Measurements from ENCODE around the gene GNB1. TPM values are rescaled to one million over a fixed set of nuclear protein-coding genes. Genes with fewer than 3 reads are reported as not detected.

The GNB1 gene
- total RNA-seq, 1 donor from 2014 or later = 328 TPM

DNA sequence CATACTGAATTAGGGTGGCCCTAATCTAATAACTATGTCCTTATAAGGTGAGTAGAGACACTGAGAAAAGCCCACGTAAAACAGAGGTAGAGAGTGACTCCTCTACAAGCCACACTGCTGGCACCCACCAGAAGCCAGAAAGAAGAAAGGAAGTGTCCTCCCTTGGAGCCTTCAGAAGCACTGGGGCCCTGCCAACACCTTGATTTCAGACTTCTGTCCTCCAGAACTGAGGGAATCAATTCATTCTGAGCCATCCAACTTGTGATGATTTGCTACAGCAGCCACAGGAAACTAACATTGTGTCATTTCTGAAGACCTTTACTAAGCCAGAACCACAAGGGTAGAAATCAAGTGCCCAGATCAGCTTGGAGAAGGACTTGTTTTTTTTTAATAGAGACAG is 15.0 kb downstream of the GNB1 start:
- Histone ChIP-seq H3K4me1 (peaks cover 66% of the 10 kb centered on the region), H3K9me3 (no peaks in the 10 kb centered on the region), H3K27me3 (no peaks in the 10 kb centered on the region), H3K36me3 (peaks cover 15% of the 10 kb centered on the region), H3K4me3 (no peak overlapping the region), H3K27ac (no peak overlapping the region)
- intact Hi-C loops (cut with DNase I) = no loop called here
- TF ChIP-seq, protein P1, sequence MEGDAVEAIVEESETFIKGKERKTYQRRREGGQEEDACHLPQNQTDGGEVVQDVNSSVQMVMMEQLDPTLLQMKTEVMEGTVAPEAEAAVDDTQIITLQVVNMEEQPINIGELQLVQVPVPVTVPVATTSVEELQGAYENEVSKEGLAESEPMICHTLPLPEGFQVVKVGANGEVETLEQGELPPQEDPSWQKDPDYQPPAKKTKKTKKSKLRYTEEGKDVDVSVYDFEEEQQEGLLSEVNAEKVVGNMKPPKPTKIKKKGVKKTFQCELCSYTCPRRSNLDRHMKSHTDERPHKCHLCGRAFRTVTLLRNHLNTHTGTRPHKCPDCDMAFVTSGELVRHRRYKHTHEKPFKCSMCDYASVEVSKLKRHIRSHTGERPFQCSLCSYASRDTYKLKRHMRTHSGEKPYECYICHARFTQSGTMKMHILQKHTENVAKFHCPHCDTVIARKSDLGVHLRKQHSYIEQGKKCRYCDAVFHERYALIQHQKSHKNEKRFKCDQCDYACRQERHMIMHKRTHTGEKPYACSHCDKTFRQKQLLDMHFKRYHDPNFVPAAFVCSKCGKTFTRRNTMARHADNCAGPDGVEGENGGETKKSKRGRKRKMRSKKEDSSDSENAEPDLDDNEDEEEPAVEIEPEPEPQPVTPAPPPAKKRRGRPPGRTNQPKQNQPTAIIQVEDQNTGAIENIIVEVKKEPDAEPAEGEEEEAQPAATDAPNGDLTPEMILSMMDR (IDR thresholded peaks at IDR 0.05) = no peak
- no peak for ATAC-seq
- DNase-seq = no peak

DNA sequence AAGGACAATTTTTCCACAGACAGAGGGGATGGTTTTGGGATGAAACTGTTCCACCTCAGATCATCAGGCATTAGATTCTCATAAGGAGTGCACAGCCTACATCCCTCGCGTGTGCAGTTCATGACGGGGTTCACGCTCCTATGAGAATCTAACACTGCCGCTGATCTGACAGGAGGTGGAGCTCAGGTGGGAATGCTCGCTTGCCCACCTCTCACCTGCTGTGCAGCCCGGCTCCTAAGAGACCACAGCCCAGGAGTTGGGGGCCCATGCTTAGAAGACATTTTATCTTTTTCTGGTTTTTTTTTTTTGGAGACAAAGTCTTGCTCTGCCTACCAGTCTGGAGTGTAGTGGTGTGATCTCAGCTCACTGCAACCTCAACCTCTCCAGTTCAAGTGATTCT is 16.0 kb downstream of the GNB1 start:
- ATAC-seq (no peak), DNase-seq (no peak)
- Histone ChIP-seq H3K4me1 (peaks cover 62% of the 10 kb centered on the region), H3K27me3 (no peaks in the 10 kb centered on the region), H3K4me3 (no peak overlapping the region), H3K27ac (no peak overlapping the region), H3K9me3 (no peaks in the 10 kb centered on the region), H3K36me3 (peaks cover 15% of the 10 kb centered on the region)
- TF ChIP-seq, protein P1 (IDR thresholded peaks at IDR 0.05) = no peak
- intact Hi-C loops (cut with DNase I) = no loop called here

DNA sequence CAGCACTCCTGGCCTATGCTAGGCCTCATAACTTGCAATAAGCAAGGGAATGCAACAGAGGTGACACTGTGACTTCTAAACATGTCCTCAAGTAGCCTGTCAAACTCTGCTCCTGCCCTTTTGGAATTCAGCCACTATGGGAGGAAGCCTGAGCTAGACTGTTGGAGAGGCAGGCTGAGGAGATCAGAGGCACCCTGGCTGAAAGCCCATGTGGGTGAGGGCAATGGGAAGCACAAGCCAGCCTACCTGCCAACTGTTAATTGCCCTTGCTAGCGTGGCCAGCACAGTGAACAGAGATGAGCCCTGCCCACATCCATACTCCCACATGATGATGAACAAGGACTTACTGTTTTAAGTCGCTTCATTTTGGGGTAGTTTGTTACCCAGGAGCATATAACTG is 17.7 kb downstream of the GNB1 start:
- intact Hi-C loops (cut with DNase I) = no loop called here
- H3K4me1 ChIP-seq = peaks cover 63% of the 10 kb centered on the region
- H3K9me3 ChIP-seq = no peaks in the 10 kb centered on the region
- TF ChIP-seq, protein P1 (IDR thresholded peaks at IDR 0.05) = no peak
- H3K27ac ChIP-seq = no peak overlapping the region
- no peaks in the 10 kb centered on the region for H3K27me3 ChIP-seq
- no peak overlapping the region for H3K4me3 ChIP-seq
- DNase-seq = peak; percentile 70
- ATAC-seq = peak; percentile 70
- H3K36me3 ChIP-seq = peaks cover 10% of the 10 kb centered on the region

DNA sequence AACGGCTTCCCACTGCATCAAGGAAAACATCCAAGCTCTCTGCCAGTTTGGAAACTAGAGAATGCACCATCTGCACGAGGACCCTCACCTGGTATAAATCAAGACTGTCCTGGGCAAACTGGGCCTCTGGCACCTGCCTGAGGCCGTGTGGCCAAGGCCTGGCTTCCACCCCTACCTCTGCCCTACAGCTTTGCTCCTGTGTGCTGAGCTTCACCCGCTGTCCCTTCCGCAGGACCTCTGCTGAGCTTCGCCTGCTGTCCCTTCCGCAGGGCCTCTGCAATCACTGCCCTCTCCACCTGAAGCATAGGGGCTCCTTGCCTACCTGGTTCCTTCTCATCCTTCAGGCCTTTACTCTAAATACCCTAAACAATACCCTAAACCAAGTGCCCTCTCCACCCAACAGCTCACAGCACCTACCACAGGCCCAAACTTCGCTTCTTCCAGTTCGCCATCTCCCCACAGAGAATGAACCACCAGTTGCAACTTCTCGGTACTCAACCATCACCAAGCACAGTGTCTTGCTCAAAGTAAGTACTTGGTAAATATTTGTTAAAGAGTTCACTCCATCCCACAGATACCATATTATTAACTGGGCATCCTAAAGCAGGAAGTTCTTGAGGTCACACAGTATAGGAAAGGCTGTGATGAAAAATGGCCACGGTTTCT is 18.4 kb downstream of the GNB1 start:
- no peak for ATAC-seq
- intact Hi-C loops (cut with DNase I) = no loop called here
- H3K4me3 ChIP-seq = no peak overlapping the region
- H3K27ac ChIP-seq = no peak overlapping the region
- peaks cover 56% of the 10 kb centered on the region for H3K4me1 ChIP-seq
- TF ChIP-seq, protein P1 (IDR thresholded peaks at IDR 0.05) = no peak
- H3K27me3 ChIP-seq = no peaks in the 10 kb centered on the region
- DNase-seq = no peak
- peaks cover 10% of the 10 kb centered on the region for H3K36me3 ChIP-seq
- H3K9me3 ChIP-seq = no peaks in the 10 kb centered on the region

DNA sequence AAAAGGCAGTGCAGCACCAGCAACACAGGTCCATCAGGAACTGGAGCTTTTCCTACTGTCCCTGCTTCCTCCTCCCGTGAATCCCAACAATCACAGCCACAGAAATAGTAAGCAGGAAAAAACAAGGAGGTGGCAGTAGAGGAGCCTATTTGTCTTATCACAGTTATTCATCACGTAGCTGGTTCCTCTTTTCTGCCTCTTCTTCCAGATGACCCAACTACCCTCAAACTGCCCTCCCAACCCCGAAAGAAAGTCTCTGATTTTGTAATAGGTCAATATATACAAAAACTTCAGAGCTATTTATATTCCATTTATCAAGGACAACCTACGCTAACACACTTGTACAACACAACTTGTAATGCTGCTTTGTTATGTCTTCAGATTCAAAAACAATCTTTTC is 21.4 kb downstream of the GNB1 start:
- ATAC-seq = peak; percentile 73
- H3K27ac ChIP-seq = no peak overlapping the region
- H3K4me3 ChIP-seq = no peak overlapping the region
- peak; percentile 5 for DNase-seq
- H3K4me1 ChIP-seq = peaks cover 48% of the 10 kb centered on the region
- TF ChIP-seq, protein P1 (IDR thresholded peaks at IDR 0.05) = no peak
- intact Hi-C loops (cut with DNase I) = no loop called here
- peaks cover 10% of the 10 kb centered on the region for H3K36me3 ChIP-seq
- no peaks in the 10 kb centered on the region for H3K27me3 ChIP-seq
- H3K9me3 ChIP-seq = no peaks in the 10 kb centered on the region

DNA sequence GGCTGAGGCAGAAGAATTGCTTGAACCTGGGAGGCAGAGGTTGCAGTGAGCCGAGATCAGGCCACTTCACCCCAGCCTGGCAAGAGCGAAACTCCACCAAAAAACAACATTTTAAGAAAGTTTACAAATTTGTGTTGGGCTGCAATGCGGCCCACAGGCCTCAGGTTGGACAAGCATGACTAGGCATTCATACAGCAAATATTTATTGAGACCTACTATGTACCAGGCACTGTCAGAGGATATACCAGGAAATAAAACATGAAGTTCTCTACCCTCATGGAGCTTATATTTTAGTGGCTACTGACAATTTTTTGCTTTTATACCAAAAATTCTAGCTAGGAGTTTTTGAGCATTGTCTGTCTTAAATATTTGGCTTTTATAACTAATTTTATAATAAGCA is 23.7 kb downstream of the GNB1 start:
- DNase-seq (no peak), ATAC-seq (no peak)
- Histone ChIP-seq H3K27ac (no peak overlapping the region), H3K27me3 (no peaks in the 10 kb centered on the region), H3K9me3 (no peaks in the 10 kb centered on the region), H3K36me3 (no peaks in the 10 kb centered on the region), H3K4me1 (peaks cover 44% of the 10 kb centered on the region), H3K4me3 (no peak overlapping the region)
- TF ChIP-seq, protein P1 (IDR thresholded peaks at IDR 0.05) = no peak
- intact Hi-C loops (cut with DNase I) = no loop called here
